Measurements from ENCODE around the gene GDPD5.

Gene GDPD5

GRCh38 chr11:75425422-75425821 is 100.3 kb downstream of the GDPD5 start:
- TF ChIP-seq CTCF (conservative IDR thresholded peaks at IDR 0.05): peak; percentile 41

GRCh38 chr11:75424396-75424795 is 101.3 kb downstream of the GDPD5 start:
- H3K27ac ChIP-seq: no peak overlapping the region
- TF ChIP-seq CTCF (conservative IDR thresholded peaks at IDR 0.05): no peak

More at GRCh38 chr11:75425422-75425821, 100.3 kb downstream of the GDPD5 start:
- no peak overlapping the region for H3K27ac ChIP-seq

- no peak for TF ChIP-seq CTCF (conservative IDR thresholded peaks at IDR 0.05)
- H3K27ac ChIP-seq: peak overlapping the region; percentile 66
Measured at GRCh38 chr11:75423721-75424120, 102.0 kb downstream of the GDPD5 start.

- H3K27ac ChIP-seq: peak overlapping the region; percentile 66
Measured at GRCh38 chr11:75422248-75423231, 103.2 kb downstream of the GDPD5 start.

DNA sequence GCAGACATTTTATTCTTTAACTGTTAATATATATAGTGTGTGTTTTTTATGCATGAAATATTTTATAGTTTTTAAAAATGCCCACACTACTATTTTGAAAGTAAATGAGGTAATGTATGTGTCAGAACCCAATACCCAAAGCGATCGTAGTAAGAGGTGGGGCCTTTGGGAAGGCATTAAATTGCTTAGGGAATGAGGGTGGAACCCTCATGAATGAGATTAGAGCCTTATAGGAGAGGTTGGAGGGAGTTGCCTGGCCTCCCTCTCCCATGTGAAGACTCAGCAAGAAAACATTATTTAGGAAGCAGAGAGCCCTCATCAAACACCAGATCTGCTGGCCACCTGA is 103.9 kb downstream of the GDPD5 start:
- H3K27ac ChIP-seq: peak overlapping the region; percentile 66
- no peak for TF ChIP-seq CTCF (conservative IDR thresholded peaks at IDR 0.05)

More at GRCh38 chr11:75422248-75423231, 103.2 kb downstream of the GDPD5 start:
- TF ChIP-seq CTCF (conservative IDR thresholded peaks at IDR 0.05): no peak

GRCh38 chr11:75421035-75421602 is 104.6 kb downstream of the GDPD5 start:
- H3K27ac ChIP-seq: peak overlapping the region; percentile 66
- no peak for TF ChIP-seq CTCF (conservative IDR thresholded peaks at IDR 0.05)

- no peak for TF ChIP-seq CTCF (conservative IDR thresholded peaks at IDR 0.05)
Measured at GRCh38 chr11:75420224-75421034, 105.3 kb downstream of the GDPD5 start.

More at GRCh38 chr11:75420224-75421034, 105.3 kb downstream of the GDPD5 start:
- H3K27ac ChIP-seq: peak overlapping the region; percentile 66

Data from VCaP (cell line).